ENCODE data around the gene POLN.

- TF ChIP-seq CTCF (IDR thresholded peaks at IDR 0.05) = no peak
- no peak for TF ChIP-seq POLR2A (IDR thresholded peaks at IDR 0.05)
Observed at GRCh38 chr4:2155246-2155645, 86.7 kb downstream of the POLN start.
